Measurements from ENCODE around the gene DEFB132.

The DEFB132 gene

DNA sequence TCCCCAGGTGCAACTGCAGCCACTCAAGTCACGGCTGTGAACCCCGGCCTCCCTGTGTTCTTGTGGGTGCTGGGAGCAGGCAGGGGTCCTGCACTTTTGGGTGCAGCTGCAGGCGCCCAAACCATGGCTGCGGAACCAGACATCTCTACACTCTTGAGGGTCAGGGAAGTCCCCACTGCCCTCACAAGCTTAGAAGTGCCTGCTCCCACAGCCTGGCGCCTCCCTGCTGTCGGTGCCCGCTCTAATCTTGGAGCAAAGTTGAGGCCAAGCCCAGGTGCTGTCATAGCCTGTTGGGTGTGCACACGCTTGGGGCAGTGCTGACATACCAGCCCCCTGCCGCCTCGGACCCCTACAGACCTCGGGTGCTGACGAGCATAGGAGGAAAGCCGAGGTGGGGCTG lies 6.2 kb downstream of the DEFB132 start:
- no peak for DNase-seq (ENCODE audit: low read depth)

DNA sequence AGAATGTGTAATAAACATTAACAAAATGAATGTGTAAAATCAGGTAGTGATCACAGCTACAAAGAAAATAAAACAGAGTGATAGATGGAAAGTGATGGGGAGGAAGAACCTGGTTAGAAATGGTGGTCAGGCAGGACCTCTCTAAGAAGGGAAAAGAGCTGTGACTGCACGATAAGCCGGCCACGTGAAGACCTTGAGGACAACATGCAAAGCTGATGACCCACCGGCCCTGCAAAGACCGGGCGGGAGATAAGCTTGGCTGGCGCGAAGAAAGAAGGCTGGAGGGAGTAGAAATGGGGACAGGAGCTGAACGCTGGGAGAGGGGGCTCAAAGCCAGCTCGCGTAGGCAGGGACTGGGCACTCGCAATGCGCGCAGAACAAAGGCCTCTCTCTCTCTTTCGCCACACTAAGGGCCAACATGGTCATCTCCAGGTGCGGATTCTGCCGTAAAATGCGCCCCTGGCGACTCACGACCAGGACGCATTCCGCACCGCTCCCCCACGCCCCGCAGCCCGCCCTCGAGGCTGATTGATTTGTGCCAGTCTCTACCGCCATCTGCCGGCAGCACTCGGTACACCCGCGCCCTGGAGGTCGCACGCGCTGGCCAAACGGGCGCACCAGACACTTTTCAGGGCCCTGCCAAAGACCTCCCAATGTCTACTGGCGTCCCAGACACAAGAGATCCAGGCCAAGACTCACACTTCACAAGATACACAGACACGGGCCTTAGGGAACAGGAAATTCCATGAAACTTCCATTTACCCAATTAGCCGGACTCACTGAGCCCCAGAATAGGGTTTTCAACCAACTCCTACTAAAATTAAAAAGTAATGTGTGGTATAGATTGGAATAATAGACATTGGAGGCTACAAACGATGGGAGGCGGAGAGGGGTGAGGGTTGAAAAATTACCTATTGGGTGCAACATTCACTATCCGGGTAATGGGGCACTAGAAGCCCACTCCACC lies 9.4 kb downstream of the DEFB132 start:
- DNase-seq (ENCODE audit: low read depth): peak; percentile 64

DNA sequence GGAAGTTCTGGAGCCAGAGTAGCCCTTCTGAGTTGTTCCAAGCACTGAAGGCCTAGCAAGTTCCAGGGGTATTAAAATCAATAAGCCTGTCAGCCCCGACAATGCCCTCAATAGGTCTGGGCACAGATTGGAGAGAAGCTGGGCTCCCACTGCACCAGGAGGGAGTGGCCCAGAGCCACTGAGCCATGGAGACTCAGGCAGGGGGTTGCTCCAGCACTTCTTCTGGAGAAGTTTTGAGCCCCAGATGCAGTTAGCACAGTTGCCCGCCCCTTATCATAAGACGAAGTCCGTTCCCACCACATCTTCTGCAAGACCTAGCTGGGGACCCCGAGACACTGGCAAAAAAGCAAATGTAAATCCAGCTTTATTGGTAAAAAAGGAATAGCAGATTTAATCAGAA lies 13.0 kb downstream of the DEFB132 start:
- DNase-seq (ENCODE audit: low read depth): no peak

DNA sequence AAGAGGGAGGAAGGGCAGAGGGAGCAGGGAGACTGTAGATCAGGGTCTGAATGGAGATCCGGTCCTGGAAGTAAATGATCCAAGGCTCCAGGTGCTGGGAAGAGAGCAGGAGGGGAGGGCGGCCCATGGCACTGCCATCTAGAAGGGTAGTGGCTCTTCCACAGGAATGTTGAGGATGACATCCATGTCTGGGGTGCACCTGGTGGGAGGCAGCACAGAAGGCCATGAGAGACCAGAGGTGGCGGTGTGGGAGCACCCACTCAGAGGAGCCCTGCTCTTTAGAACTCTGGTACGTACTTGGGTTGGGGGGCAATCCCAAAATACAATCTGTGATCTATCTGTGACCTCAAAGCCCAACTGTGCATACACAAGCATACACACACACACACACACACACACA lies 13.5 kb downstream of the DEFB132 start:
- DNase-seq (ENCODE audit: low read depth): no peak

DNA sequence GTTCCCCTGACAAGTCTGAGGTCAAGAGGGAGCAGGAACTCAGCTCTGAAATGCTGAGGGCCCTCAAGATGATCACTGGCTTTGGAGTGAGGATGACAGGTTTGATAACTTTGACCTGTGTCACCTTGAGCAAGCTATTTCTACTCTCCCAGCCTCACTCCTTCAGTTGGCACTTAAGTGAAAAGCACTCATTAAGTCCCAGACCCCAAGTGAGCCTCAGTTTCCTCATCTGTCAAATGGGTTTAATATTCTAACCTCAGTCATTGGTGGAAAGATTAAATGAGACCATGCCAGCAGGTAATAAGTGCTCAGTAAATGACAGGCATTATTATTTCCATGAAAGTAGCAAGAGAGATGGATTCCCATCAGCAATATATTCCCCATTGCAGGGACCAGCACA lies 14.0 kb downstream of the DEFB132 start:
- DNase-seq (ENCODE audit: low read depth): no peak

DNA sequence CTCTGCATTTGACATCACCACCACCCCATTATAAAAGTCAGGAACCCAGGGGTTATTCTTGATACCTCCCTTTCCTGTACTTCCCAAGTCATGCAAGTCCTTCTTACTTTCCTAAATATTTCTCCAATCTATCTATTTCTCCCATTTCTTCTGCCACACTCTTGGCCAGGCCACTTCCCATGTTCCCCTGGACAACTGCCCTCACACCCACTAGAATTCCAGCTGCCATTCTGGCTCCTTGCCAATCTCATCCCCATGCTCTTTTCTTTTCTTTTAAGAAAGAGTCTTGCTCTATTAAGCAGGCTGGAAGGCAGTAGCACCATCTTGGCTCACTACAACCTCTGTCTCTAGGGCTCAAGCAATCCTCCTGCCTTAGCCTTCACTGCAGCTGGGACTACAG lies 15.2 kb downstream of the DEFB132 start:
- DNase-seq (ENCODE audit: low read depth): no peak

DNA sequence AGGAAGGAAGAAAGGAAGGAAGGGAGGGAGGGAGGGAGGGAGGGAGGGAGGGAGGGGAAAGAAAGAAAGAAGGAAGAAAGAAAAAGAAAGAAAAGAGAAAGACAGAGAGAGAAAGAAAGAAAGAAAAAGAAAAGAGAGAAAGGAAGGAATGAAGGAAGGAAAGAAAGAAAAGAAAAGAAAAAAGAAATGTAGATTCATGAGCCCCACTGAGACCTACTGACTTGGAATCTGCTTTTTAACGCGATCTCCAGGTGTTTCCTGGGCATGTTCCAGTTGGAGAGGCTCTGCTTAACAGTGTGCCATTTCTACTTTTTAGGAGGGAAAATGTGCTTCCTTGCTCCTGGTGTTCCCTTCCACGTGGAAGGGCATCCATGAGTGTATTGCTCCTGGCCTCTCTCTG lies 16.4 kb downstream of the DEFB132 start:
- DNase-seq (ENCODE audit: low read depth): no peak

DNA sequence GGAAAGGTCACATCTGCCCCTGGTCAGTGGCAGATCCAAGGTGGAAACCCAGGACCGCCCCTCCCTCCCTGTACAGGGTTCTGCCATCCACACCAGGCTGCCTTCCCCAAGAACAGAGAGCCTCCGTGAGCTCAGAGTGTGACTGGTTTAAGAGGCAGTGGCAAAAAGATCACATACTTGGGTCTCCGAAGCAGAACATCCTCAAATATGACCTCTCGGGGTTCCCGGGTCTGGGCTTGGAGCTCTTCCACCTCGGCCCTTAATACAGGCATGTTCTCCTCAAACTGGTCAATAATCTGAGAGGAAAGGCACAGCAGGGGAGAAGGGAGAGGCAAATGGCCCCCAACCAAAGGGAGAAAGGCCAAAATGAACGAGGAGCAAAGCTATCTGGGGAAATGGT lies 18.3 kb downstream of the DEFB132 start:
- no peak for DNase-seq (ENCODE audit: low read depth)

DNA sequence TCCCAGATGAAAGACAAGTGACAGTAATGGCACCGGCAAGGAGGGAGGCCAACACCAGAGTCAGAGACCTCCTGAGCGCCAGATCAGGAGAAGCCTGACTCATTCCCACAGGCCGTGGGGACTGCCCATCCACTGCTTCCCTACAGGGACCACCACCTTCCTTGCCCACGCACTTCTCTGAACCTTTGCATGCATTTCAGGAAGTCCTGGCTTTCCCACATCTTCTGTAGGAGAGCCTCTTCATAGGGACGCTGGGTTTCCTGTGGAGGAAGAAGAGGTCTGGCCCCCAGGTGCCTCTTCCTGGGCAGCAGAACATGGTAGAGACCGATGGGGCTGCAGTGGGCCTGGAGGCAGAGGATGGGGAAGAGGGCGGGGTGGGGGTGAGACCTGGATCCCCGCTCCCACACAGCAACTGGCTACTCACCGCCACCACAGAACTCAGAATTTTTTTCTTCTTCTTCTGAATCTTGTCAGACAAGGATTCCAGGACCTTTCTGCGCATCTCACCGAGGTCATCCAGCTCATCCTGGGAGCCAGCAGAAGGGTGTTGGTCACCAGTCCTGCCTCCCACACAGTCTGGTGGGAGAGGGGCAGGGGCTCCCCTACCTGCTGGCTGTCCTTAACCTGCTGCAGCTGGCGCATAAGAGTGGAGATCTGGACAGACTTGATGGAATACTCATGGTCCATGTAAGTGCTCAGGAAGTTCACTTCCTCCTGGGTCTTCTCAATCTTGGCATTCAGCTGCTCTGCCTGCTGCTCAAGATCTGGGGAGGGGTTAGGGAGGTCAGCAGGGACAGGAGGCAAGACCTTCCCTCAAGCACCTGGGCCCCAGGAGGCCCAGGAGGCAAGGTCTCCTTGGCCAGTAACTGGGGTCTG lies 19.3 kb downstream of the DEFB132 start:
- no peak for DNase-seq (ENCODE audit: low read depth)

DNA sequence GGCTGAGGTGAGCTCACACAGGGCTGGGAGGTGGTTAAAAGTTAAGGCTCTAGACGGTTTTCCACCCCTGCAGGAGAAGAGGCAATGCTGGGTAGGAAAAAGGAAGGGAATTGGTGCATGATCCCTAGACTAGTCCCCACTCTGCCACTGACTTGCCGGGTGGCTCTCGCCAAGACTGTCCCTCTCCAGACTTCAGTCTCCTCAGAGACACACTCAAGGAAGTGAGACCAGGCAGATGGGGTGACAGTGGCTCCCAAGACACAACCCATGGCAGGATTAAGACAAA lies 19.9 kb downstream of the DEFB132 start:
- DNase-seq (ENCODE audit: low read depth): no peak

DNA sequence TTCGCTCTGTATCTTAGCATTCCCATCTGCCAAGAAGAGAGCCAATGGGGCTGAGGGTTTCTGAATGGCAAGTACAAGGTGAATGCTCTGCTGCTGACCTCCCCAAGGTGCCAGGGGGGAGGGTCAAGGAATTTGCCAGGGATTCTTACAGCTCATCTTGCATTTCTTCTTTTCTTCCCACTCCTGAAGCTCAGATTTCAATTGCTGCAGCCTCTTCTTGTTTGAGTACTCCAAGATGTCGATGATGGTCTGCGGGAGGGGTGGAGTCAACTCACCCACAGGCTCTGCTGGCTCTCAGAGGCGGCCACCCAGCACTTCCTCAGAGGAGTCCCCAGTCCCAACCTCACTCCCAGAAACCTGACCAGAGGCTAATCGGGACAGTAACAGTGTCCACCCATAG lies 20.7 kb downstream of the DEFB132 start:
- DNase-seq (ENCODE audit: low read depth): no peak

DNA sequence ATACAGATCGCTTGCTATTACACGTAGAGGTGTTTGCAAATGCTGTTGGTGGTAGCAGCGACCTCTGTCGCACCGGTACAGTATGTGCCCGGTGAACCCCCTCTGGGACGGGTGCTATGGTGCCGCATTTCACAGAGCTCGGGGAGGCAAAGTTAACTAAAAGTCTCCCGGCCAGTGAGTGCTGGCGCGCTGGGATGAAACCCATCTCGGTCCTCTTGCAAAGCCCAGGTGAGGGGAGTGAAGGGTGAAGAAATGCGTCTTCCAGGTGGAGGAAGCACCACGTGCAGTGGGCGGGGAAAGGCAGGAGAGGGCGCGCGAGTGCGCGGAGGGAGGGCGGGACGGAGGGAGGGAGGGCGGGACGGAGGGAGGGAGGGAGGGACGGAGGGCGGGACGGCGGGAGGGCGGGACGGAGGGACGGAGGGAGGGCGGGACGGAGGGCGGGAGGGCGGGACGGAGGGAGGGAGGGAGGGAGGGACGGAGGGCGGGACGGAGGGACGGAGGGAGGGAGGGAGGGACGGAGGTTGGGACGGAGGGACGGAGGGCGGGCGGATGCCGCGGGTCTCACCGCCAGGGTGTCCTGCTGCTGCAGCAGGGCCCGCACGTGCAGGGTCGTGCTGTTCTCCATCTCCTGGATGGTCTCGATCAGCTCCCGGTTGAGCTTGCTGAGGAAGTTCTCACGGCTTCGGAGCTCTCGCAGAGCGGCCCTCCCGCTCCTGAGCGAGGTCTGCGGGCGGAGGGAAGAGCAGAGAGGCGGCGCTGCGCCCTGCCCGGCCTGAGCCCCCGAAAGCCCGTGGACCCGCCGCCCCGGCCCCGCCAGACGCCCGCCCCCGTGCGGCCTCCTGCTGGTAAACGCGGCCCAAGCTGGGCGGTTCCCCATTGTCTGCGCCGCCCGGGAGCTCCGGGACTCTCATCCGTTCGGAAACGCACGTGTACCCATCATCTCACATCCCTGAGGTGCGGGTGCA lies 21.4 kb downstream of the DEFB132 start:
- DNase-seq (ENCODE audit: low read depth): no peak

DNA sequence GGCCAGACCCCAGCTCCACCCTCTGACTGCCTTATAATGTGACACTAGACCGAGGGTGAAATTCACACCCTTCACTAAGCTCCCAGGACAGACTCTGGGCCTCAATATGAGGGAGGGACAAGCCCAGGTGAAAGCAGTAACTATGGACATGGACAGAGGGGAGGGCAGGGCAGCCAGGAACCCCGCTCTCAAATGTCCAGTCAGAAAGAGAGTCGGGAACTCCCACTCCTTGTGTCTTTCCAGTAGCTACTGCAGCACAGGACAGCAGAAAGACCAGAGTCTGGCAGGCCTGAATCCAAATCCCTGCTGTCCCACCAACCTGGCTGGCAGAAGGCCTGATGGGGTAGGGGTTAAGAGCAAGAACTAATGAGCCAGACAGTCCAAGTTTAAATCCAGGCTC lies 26.6 kb downstream of the DEFB132 start:
- DNase-seq (ENCODE audit: low read depth): no peak

DNA sequence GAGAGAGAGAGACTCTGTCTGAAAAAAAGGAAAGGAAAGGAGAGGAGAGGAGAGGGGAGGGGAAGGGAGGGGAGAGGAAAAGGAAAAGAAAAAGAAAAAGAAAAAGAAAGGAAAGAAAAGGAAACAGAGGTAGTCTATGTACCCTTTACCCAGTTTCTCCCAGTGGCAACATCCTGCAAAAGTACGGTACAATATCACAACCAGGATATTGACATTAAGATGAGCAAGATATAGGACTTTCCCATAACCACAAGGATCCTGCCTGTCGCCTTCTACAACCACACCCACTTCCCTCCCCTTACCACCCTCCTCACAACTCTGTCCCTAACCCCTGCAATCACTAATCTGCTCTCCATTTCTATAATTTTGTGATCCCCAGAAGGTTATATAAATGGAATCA lies 29.0 kb downstream of the DEFB132 start:
- DNase-seq (ENCODE audit: low read depth): no peak

DNA sequence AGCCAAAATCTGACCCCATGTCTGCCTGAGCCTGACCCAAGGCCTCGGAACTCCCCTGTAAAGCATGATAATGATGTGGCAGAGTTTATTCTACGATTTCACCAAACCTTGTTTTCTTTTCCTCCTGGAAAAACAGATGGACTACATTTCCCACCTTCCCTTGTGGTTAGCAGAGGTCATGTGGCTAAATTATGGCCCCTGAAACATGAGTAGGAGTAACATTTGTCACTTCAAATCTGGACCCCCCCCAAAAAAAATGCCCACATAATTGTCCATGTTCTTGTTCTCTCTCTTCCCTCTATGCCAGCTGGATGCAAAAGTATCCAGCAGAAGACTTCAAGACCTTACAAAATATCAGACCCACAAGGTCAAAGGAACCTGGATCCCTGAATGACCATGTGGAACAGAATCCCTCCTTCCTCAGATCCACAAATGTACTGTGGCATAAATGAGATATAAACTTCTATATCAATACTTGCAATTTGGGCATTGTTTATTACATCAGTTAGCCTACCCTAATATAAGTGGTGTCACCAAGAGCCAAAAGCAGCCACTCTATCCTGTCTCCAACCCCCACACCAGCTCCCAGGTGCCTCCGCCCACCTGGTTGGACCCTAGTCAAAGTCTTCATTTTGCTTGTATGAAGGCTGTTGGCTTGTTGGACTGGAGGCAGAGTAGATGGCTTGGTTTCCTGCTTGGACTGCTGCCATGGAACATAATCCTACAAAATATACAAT lies 31.6 kb downstream of the DEFB132 start:
- DNase-seq (ENCODE audit: low read depth): no peak

DNA sequence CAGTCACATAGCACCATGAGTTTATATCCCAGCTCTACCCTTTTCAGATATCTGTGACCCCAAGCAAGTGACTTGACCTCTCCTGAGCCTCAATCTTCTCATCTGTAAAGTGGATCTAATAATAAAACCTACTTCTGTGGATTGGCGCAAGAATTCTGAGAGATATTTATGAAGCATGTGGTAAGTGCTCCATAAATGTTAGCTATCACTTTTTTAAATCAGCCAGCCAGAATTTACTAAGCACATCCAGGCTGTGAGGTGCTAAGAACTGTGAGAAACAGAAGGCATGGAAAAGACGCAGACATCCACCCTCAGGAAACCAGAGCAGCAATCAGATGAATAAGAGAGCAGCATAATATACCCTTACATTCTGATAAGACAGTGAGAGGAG lies 32.2 kb downstream of the DEFB132 start:
- no peak for DNase-seq (ENCODE audit: low read depth)

DNA sequence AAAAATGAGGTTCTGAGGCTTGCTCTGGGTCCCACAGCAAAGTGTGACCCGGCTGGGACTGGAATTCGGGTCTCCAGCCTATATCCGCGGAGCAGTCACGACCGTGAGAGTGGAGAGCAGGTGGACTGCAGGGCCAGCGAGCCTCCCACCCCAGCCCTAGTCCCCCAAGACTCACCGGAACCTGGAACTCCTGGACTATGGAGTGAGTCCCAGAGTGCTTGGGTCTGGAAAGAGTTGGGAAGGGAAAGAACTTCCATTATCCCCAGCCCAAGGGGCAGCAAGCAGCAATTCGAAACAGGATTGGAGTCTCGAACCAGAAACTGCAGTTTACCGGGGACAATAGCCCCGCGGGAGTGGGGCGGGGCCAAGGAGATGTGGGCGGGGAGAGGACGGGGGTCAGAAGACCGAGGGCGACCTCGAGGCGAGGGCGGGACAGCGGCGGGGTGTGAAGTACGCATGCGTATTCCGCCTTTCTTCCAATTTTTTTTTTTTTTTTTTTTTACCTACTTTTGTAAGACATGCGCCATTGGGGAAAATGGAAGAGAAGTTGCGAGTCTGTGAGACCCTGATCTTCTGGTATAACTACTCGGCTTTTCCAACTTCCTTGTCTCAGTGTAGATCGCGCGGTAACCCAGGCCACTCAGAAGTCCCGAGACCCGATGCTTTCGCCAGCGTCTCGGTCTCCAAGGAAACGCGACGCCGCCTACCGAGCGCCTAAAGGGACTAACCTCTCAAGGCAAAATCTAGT lies 32.7 kb downstream of the DEFB132 start, which contains the start of gene C20orf96:
Gene C20orf96, minus strand, starts transcription at position 667 of the 748 bp plus-strand sequence. Its CDS starts 140 bp downstream, at position 527.
- peak; percentile 67 for DNase-seq (ENCODE audit: low read depth)

DNA sequence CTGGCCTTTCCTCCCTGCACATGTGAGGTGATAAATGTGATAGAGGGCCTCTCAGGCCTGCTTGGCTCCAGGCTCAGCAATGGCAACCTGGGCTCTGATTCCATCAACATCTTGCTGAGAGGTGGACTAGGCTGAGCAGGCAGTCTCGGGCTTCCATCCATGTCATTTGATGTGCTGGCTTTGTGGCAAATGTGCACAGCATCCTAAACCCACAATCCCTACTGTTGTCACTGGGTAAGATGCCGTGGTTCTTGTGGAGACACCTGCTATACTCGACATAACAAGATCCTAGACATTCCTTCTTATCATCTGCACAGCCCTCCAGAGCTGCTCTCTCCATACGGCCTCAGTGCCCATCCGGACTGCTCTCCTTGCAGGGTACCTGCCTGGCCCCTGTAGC lies 37.1 kb downstream of the DEFB132 start:
- no peak for DNase-seq (ENCODE audit: low read depth)

DNA sequence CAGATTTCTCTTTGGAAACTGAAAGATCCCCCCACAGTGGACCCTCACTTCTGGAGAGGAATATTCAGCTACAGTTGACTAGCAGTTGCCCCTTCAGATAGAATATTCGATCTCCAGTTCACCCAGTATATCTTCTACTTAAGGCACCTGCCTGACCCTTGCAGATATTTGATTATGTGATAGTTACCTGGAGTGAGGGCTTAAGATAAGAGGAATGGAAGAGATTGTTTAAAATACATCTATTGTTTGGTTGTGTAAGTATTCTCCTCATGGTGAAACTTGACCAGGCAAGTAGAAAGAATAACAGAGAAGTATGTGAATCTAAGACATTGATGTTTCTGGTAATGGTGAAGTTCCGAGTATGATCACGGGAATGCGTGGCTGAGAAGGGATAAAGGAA lies 38.3 kb downstream of the DEFB132 start:
- no peak for DNase-seq (ENCODE audit: low read depth)

DNA sequence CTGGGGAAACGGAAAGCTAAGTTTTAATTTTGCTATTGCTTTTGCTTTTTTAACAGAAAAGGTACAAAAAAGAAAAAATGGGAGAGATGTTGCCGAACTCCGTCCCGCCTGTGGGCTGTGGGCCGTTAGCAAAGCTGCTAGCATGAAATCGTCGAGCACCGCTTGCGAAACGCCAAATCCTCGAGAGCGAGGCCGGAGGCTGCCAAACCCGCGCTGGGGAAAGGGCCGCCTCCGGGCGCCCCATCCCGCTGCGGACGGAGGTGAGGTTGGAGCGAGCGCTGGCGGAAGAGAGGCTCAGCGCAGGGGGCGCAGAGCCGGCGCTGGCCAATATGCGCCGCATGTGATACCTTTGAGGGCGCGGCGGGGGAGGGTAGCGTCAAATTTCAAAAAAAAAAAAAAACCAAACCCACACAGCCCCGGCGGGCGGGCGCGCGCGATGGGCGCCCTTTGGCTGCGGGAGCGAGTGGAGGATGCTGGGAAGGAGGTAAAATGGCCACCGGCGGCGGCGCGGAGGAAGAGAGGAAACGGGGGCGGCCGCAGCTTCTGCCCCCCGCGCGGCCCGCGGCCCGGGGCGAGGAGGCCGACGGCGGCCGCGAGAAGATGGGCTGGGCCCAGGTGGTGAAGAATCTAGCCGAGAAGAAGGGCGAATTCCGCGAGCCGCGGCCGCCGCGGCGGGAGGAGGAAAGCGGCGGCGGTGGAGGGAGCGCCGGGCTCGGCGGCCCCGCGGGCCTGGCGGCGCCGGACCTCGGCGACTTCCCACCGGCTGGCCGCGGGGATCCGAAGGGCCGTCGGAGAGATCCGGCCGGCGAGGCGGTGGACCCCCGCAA lies 39.8 kb downstream of the DEFB132 start, which contains the start of gene ZCCHC3:
Gene ZCCHC3, plus strand, starts transcription at position 473 of the 827 bp plus-strand sequence. Its CDS starts 17 bp downstream, at position 490.
- DNase-seq (ENCODE audit: low read depth): peak; percentile 71
